ENCODE results near the gene HLA-DPB1.
"Not testable (repeated sequence)": the region's sequence is repeated elsewhere in the genome, so short reads cannot be mapped to it uniquely, and the experiment has no call there.

The HLA-DPB1 gene

DNA sequence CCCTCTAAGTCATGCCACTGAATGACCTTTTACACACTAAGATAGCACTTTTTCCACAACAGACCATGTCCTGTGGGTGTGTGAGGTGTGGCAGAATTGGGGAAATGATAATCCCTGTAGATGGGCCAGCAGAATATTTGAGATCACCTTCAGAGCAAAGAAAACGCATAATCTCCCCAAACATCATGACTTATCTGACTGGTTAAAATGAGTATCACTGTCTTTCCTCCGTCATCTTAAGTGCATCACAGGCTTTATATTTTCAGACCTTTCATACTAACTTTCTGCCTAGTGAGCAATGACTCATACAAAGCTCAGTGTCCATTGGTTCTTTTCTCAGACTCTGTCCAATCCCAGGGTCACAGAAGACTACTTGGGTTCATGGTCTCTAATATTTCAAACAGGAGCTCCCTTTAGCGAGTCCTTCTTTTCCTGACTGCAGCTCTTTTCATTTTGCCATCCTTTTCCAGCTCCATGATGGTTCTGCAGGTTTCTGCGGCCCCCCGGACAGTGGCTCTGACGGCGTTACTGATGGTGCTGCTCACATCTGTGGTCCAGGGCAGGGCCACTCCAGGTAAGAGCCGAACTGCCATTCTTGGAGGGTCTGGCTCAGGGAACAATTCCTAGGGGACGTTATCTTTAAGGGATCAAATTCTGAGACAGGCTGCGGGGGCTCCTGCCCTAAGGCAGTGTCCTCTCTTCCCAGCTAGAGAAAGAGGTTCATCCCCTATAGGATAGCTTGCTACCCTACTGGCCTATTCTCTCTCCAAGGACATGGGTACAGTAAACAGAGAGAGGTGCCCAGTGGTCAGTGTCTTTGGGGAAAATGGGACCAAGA is at the start of gene HLA-DPB1:
TSS of gene HLA-DPB1 (plus strand) at position 423 of the 838 bp plus-strand sequence. CDS start at position 475, 52 bp downstream.
- DNase-seq = peak; percentile 86

DNA sequence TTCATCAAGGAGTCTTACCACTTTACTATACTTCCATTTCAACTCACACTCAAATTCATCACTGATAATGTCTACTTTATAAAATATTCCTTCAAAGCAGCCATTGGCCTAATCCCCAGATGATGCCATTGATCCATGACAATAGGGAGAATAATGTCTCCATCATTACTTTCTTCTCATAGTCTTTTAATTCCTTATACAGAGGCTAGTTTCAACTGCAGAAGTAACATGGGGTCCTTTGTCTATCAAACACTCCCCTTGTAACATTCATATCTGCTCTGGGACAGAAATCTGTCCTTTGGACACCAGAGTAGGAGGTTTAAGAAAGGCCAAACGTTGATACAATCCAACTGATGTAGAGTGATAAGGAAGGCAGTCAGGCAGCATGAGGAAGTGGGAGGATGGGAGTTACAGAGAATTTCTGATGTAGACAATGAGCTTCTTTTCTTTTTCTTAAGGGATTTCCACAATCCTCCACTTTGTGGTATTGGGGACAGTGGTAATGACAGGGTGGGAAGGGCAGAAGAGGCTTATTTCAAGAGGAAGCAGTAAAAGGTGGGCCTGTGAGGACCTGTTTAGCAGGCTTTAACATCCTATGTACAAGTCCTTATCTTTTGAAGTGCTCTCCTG is 47.5 kb upstream of the HLA-DPB1 start:
- DNase-seq = no peak

DNA sequence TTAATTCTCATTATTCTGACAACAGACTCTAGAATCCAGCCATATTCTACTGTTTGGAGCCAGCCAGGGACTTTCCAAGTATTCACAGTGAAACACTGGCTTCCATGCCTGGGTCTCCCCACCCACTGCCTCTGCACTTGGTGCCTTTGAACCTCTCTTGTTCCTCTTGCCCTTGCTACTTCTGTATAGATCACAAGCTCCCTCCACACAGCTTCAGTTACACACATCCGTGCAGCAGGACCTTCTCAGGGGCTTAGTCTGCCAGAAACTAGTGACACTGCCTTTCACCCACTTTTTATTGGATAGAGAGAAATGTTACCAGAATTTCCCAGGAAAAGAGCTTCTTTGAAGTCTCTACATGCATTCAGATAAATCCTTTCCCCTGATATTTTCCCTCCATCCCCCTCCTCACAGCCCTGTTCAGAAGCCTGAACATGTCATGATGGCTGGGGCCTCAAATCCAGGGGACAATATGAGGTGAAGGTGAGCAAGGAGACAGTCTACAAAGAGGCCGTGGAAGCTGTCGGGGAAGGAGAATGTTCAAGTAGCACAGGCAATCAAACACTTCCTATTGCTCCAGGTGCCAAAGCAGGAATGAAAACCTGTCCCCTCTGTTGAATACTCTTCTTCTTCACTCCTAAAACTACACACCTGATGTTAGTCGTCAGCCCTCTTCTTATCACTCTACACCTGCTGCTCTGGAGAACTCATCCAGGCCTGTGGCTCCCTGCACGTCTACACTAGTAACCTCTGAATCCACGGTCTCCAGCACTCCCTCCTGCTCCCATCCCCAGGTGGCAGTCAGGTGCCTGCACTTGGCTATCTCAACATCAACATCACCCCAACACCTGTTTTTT is 46.2 kb upstream of the HLA-DPB1 start:
- DNase-seq = peak; percentile 57

DNA sequence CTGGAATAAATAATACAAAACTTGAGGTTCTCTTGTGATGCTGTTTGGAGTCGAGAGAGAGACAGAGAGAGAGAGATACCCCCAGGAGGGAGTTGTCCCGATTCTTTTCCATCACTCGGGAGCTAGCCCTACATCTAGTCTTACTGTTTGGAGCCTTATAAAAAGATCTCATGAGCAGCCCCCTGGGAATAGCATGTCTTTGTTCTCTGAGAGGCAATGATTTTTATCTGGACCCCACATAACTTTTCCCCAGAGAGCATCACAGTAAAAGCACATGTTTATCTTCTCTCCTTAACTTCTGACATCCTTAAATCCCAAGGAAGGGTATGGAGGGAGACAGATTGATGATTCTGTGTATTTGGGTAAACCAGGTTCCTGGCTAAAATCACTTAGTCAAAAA is 45.5 kb upstream of the HLA-DPB1 start:
- DNase-seq = no peak

DNA sequence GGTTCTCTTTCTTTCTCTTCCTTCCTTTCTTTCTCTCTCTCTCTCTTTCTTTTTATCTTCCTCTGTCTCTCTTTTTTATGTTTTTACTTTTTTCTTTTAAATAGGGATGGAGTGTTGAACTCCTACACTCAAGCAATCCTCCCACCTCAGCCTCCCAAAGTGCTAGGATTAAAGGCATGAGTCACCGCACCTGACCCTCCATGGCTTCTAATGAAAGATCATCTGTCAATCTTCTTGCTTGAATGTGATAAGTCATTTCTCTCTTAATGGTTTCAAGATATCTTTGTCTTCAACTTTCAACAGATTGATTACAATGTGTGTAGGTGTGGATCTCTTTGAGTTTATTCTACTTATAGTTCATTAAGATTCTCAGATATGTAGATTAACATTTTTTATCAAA is 41.2 kb upstream of the HLA-DPB1 start:
- DNase-seq = no peak

DNA sequence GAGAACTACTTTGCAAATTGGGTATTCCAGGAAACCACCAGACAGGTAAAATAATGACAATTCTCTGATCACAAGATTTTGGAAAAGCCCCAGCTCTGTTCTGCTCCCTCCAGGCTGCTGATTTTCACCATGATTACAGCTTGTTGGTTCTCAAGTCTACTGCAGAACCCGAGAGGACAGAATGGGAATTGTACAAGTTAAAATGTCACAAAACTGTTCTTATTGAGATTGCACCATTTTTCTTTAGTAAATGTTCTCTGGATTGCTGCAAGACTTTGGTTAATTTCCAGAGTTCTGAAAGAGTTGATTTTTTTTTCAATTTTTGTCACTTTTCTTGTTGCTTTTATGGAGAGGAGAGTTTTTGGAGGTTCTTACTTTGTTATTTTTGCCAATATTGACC is 39.3 kb upstream of the HLA-DPB1 start:
- DNase-seq = no peak

DNA sequence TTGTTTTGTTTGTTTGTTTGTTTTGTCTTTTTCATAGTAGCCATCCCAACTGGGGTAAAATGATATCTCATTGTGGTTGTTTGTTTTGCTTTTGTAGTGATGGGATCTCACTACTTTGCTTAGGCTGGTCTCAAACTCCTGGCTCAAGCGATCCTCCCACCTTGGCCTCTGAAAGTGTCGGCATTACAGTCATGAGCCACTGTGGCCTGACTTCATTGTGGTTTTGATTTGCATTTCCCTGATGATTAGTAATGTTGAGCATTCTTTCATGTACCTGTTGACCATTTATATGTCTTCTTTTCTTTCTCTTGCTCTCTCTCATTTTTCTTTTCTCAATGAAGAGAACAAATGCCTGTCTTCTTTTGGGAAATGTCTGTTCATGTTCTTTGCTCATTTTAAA is 35.6 kb upstream of the HLA-DPB1 start:
- no peak for DNase-seq

DNA sequence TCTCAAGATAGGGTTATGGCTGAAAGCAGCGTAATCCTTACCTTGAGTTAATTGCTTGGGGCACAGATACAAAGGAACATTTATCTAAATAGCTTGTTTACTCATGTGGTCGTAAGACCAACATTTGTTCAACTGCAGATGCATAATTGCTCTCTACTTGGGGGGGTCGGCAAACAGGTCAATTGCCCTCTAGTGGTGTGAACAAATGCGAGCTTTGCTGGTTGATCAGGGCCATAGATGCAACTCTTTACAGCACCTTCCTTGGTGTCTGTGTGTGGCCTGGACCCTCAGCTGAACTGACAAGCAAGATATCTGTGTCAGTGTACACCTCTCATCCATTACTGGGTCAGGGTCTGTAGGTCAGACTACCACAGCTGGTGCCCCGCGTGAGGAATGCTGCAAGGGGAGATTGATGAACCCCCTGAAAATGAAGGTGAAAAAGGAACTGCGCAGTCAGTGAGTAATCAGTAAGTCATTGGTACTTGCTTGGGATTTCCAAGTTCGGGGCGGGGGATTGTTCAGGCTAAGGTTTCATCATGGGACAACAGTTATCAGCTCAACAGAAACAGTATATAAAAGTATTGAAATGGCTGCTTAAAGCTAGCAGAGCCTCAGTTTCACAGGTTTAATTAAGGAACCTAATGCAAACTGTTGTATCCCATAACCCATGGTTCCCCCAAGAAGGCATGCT is 26.3 kb upstream of the HLA-DPB1 start:
- no peak for DNase-seq

DNA sequence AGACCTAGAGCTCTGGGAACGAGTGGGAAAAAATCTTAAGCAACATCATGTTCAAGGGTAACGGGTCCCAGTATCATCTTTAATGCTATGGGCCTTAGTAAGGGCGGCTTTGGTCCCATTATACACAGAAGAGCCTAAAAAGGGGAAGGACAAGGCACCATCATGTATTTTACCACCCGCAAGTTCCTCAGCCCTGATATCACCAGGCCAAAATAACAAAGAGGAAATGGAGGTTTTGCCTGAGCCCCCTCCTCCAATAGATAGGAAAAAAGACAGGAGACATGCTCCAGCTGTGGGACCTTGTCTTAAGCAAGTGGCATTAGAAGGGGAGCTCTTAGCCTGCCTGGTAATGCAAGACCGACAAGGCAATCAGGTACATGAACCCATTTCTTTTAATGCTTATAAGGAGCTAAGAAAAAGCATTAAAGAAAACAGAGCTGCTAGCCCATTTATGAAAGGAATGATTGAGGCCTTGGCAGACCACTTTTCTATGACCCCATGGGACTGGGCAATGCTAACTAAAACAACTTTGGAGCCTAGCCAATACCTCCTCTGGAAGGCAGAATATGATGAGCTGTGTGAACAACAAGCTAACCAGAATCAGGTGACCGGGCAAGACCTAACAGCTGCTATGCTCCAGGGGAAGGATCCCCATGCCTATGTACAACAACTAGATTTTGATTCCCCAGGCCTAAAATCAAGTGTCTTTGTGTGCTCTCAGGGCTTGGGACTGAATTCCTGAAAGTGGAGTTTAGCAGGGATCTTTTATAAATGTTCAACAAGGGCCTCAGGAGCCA is 25.6 kb upstream of the HLA-DPB1 start:
- no peak for DNase-seq

DNA sequence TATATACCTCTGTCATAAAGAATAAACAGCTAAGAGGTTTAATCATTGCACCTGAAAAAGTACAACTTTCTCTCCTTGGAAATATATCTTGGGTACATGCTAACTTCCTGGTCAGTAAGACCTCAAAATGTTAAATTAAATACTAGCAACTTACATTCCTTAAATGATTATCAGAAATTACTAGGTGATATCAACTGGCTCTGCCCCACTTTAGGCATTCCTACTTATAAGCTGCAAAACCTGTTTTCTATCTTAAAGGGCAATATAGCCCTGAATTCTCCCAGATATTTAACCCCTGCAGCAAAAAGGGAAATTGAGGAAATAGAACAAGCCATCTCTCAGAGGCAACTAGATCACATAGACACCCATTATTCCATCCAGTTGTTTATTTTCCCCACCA is 23.2 kb upstream of the HLA-DPB1 start:
- DNase-seq = no peak

DNA sequence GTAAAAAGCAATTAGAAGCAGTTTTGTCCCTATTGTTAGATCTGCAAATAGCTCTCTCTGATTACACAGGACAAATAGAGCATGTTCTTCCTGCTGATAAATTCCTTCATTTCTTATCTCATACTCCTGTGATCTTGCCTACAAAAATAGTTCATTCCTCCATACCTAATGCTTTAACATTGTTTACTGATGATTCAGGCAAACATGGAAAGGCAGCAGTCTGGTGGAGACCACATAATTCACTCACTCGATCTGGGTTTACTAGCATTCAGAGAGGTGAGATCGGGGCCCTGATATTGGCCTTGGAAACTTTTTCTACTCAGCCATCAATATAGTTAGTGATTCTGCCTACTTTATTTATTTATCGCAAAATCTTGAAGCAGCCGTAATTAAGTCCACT is 22.6 kb upstream of the HLA-DPB1 start:
- DNase-seq = no peak

DNA sequence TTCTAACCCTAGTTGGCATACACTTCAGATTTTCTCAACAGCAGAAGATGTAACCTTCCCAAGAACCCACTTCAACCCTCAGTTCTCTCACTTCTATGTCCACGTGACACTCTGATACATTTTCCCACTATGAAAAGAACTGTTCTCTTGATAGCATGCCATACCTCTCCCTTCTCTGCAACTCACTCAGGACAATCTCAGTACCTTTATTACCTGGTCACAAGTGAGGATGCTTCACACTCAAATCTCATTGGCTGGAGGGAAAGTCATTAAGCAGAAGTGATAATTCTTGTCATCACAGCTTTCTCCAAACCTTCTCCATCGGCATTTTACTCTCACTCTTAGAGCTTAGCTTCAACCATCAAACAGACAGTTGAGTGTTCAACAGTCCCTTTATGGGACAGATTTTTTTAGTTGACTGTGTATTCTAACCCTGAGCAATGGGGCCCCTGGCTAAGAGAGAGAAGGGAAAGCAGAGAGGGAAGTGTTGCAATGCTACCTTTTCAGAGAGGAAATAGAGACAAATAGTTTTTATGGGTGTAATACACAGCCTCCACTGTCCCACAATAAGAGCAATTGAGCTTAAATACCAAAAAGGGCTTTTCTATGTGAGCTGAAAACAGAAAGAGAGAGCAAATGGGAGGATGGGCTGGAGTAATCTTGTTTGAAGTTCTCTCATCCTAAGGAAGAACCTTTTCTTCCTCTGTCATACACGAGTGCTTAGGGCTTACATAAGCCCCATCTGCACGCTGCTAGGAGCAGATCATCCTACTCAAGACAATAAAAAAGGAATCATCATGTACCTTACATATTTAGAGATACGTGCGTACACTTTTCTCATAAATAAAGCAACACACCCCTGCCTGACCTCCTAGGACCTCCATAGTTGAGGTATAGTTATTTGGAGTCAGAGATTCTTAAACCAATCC is 18.3 kb upstream of the HLA-DPB1 start:
- DNase-seq = no peak

DNA sequence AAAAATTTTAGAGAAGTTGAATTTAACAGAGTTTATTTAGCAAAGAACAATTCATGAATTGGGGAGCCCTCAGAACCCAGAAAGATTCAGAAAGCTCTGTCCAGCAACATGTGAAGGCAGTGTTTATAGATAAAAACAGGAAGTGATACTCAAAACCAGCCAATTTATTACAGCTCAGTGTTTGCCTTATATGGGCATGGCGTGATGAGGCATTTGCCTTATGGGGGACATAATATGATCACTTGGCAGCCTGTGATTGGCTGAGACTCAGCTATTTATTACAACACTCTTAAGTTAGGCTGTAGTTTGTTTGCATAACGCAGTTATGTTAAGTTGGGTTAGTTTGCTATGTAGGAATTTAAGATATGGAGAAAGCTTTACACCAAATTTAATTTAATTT is 13.8 kb upstream of the HLA-DPB1 start:
- DNase-seq = no peak

DNA sequence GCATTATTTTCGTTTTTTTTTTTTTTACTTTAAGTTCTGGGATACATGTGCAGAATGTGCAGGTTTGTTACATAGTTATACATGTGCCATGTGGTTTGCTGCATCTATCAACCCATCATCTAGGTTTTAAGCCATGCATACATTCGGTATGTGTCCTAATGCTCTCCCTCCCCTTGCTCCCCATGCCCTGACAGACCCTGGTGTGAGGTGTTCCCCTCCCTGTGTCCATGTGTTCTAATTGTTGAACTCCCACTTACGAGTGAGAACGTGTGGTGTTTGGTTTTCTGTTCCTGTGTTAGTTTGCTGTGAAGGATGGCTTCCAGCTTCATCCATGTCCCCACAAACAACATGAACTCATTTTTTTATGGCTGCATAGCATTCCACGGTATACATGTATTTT is 12.4 kb upstream of the HLA-DPB1 start:
- DNase-seq = not testable (repeated sequence)

DNA sequence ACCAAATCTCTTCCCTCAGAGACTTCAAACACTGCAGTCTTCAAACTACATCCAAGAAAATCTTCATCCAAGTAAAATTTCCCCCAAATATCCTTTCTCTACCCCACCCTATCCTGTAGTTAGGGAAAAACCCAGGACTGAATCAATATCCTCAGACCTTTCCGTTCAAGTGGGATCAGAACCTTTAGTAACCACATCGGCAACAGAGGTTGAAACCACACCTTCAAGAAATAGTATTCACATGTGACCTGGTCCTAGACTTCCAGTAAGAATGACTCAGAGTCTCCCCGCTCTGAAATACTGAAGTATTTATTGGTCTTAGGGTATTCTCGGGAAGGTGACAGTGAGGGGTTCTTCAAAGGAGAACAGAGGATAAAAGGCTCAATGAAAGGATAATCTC is 11.1 kb upstream of the HLA-DPB1 start:
- DNase-seq = no peak

DNA sequence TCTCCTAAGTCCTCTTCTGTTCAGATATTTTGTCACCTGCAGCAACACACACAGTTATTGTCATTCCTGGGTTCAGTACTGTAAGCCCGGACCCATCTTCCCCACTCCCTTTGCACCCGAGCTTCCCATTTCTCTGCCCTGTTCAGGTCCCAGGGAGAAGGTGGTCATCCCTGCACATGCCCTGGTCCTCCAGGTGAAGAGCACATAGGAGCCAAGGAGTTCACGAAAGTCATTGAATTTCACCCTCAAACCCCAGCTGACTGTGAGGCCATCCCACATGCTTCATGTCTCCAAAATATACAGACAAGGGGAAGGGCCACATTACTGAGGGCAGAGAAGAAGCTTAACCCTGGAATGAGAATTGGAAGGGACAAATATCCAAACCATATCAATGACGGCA is 10.5 kb upstream of the HLA-DPB1 start:
- DNase-seq = no peak

DNA sequence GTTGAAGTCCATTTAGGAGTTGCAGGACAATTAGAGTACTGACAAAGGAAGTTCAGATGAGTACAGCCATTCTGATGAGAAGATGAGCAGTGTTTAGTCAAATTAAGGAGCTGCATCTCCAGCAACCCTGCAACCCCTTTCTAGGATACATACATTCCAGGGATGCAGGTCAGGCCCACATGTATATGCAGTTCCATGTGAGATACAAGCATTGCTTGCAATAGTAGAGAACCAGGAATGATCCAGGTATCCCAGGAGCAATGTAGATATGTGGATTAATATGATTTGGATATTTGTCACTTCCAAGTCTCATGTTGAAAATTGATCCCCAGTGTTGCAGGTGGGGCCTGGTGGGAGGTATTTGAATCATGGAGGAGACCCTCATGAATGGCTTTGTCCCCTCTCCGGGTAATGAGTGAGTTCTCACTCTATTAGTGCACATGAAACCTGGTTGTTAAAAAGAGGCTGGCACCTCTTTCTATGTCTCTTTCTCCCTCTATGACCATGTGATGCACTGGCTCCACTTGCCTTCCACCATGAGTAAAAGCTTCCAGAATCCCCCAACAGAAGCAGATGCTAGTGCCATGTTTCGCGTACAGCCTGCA is 8.8 kb upstream of the HLA-DPB1 start:
- DNase-seq = no peak

DNA sequence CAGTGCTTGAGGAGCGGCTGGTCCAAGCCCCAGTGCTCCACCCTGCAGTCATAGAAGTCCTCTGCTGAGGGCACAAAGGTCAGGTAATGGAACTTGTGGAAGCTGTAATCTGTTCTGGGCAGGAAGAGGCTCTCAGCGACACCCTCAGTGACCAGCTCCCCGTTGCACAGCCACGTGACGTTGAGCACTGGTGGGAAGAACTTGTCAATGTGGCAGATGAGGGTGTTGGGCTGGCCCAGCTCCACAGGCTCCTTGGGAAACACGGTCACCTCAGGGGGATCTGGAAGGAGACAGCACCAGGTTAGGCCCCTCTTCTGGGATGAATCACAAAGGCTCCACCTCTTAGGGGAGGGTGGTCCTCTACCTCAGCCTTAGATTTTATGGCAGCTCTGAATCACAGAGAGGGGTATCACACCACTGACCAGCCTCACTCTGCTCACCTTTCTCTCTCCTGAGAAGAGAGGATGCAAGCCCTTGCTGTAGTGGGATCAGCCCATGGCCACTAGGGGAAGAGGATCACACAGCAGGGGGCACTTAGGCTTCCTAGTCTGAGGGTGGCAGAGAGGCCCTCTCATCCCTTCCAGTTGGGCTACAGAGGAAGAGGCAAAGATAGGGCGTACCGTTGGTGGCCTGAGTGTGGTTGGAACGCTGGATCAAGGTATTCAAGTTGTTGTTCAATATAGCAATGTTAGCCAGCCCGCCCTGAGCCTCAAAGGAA is 6.6 kb upstream of the HLA-DPB1 start:
- no peak for DNase-seq

DNA sequence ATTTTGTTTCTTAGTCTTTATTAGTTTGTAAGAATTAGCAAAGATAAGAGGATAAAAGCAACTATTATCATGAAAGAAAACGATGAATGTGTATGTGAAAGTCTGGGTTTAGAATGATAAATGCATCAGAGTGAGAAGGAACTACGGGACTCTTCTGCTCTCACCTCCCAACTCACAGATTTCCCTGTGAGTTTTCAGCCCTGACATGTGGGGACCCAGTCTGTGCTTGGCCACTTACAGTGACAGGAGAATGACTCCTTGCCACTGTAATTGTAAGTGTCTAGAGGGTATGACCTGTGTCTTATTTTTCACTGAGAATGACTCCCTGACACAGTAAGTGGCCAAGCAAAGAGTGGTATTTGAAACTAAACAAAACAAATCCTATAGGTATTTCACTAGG is 4.9 kb upstream of the HLA-DPB1 start:
- DNase-seq = no peak

DNA sequence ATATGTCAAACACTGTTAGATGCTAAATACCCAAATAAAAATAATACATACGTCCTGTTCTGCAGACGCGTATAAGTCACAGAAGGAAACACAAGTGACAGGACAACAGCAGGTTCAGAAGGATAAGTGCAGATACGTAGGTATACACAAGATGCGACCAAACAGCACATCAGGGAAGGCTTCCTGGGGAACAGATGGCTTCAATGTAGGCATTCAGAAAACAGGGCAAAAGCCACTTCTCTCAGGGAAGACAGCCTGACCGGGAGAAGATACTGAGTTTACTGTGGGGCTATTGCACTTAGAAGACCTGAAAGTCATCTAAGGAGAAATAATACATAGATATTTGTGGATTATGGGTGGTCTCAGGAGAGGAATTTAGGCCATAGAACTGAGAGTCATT is 4.2 kb upstream of the HLA-DPB1 start:
- no peak for DNase-seq

Measured in CD4-positive, alpha-beta T cell treated with Interleukin-10 for 1 hour (primary cell).